NCI-H1694 (cell line): ENCODE measurements around the gene XPR1.
"Not testable (repeated sequence)": the region's sequence is repeated elsewhere in the genome, so short reads cannot be mapped to it uniquely, and the experiment has no call there.

Experiments used
- DNase-seq: peaks from one replicate; lab custom pipeline; 2025; lab: John Stamatoyannopoulos, UW

Gene XPR1

DNA sequence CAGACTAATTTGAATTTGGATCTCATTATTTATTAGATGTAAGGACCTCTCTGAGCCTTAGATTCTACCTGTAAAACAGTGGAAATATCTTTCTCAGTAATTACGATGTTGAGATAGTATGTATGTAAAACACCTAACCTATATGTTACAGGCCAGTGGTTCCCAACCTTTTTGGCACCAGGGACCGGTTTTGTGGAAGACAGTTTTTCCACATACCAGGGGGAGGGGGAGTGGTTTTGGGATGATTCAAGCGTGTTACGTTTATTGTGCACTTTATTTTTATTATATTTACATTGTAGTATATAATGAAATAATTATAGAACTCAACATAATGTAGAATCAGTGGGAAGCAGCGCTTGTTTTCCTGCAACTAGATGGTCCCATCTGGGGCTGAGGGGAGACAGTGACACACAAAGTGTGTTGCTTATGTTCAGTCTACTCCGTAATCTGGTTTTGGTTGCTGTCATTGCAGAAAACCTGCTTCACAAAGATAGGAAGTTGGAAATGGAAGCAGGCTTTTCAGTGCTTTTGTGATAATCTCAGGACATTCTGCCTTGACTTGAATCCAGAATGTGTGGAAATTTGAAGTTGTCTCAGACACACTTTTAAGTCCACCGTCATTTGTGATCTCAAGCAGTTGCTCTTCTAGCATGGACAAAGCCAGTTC, 12.8 kb downstream of the XPR1 start:
- DNase-seq: no peak

GRCh38 chr1:180645261-180645660, 13.4 kb downstream of the XPR1 start:
- not testable (repeated sequence) for DNase-seq

GRCh38 chr1:180646093-180646492, 14.3 kb downstream of the XPR1 start:
- DNase-seq: no peak

DNA sequence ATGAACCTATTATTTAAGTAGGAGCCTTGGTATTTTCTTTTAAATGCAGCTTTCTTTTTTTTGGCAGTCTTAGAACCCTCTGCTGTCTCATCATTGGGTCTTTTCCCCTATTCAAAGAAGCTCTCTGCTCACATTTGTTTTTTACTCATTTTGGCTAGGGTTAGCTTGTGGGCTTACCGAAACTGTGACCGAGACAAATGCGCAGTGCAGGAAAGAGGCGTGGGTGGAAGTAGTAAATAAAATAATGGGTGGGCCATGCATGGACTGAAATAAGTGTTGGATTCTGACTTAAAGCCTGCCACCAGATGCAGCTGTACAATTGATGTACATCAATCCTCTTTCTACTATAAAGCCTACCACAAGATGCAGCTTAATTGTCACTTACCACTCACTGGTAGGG, 14.7 kb downstream of the XPR1 start:
- DNase-seq: no peak

DNA sequence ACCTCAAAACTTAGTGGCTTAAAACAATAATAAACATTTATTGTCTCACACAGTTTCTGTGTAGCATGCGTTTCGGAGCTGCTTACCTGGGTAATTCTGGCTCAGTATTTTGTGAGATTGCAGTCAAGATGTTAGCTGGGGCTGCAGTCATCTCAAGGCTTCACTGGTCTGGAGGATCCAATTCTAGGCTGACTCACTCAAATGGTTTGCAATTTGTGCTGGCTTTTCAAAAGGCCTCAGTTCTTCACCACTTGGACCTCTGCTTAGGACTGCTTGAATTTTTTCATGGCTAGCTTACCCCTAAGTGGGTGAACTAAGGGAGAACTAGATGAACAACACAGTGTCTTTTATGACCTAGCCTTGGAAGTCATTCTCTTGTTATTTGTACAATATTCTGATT, 21.0 kb downstream of the XPR1 start:
- DNase-seq: no peak

GRCh38 chr1:180662709-180663108, 30.9 kb downstream of the XPR1 start:
- DNase-seq: no peak

DNA sequence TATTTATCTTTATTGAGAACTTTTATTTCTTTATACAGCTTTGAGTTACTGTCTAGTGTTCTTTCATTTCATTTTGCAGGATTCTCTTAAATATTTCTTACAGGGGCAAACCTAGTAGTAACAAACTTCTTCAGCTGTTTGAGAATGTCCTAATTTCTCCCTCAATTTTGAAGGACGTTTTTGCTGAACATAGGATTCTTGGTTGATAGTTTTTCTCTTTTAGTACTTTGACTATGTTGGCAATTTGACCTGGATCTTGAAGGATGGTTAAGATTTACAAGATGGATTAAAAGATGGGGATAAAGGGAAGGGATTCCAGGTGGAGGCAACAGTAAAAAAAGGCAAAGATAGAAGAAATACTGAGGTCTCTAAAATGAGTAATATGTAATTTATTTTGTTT, 38.9 kb downstream of the XPR1 start:
- no peak for DNase-seq

DNA sequence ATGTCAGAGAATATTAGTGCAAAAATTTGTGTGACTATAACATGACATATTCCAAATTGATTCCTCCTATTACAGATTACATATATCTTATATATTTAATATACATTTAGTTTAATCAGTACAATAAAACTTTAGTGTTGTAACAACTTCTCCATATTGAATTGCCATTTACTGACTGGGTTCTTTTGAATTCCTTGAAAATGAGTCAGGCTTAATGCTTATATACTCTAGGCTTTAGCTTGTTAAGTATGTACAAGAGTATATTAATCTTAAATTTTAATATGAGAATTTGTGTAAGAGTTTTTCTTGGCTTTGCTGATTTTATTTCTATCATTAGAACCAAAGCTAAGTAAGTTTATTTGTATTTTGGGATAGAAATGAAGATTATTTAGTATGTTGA, 40.3 kb downstream of the XPR1 start:
- DNase-seq: no peak

GRCh38 chr1:180672505-180672904, 40.7 kb downstream of the XPR1 start:
- DNase-seq: no peak

- no peak for DNase-seq
Measured at GRCh38 chr1:180674603-180675530, 43.0 kb downstream of the XPR1 start.

DNA sequence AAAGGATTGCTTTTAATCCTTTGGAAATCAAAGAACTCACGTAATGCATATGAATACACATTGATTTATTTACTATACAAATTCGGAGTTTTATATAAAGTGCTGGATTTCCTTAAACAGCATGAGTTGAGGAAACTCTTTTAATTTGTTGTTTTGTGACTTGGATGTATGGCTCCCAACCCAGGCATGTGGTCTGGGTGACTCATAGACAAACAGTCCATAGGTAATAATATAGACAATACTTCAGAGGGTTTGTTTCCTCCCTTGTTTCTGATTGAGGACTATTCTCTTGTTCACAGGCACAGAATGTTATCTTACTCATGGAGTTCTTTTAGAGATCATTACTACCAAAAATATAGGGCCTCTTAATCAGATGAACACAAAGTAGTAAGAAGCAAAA, 43.8 kb downstream of the XPR1 start:
- DNase-seq: no peak

DNA sequence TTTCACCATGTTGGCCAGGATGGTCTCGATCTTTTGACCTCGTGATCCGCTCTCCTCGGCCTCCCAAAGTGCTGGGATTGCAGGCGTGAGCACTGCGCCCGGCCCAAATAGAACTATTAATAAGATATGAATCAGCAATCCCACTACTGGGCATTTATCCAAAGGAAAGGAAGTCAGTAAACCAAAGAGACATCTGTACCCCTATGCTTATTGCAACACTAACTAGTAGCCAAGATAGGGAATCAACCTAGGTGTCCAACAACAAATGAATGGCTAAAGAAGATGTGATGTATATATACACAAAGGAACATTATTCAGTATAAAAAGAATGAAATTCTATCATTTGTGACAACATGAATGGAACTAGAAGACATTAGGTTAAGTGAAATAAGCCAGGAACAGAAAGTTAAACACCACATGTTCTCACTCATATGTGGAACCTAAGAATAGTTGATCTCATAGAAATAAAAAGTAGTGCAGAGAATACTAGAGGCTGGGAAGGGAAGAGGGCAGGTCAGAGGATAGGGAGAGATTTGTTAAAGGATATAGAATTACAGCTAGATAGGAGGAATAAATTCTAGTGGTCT, 48.8 kb downstream of the XPR1 start:
- DNase-seq: peak; percentile 1

GRCh38 chr1:180683117-180683516, 51.3 kb downstream of the XPR1 start:
- DNase-seq: not testable (repeated sequence)

DNA sequence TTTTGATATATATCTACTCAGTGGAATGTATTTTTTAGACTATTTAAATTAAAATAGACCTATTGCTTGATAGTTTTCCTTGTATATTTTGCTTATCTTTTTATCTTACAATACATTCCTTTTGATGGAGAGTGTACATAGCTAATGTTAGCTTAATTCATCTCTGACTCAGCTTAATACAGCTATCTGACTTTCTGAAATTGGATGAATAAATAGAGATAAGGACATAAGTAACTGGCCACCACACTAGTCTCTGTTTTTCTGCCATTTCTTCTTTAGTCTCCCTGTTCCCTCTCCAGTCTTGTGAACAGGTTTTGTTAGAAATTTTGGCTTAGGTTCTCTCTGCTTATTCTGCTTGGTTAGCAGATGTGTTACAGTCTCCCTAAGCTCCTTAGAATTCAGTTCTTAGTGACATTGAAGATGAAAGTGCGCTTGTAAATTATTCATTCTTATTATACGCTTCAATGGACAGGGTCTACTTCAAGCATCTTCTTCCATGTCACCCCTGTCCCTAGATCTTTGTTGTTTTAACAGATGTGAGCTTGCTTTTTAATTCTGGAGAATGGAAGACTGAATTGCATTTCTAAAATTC, 59.6 kb downstream of the XPR1 start:
- DNase-seq: no peak

GRCh38 chr1:180693564-180694244, 61.9 kb downstream of the XPR1 start:
- no peak for DNase-seq

DNA sequence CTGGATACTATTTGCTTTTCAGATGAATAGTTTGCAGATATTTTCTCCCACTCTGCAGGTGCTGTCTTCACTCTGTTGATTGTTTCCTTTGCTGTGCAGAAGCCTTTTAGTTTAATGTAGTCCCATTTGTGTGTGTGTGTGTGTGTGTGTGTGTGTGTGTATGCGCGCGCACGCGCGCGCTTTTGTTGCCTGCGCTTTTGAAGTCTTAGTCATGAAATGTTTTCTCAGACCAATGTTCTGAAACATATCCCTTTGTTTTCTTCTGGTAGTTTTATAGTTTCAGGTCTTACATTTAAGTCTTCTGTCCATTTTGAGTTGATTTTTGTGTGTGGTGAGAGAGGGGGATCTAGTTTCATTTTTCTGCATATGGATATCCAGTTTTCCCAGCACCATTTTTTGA, 63.5 kb downstream of the XPR1 start:
- DNase-seq: no peak

DNA sequence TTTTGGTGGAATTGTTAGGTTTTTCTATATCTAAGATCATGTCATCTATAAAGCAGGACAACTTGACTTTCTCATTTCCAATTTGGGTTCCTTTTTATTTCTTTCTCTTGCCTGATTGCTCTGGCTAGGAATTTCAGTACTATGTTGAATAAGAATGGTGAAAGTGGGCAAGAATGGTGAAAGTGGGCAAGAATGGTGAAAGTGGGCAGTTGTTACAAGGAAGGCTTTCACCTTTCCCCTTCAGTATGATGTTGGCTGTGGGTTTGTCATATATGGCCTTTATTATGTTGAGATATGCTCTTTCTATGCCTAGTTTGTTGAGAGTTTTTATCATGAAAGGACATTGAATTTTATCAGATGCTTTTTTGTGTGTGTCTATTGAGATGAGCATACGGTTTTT, 64.5 kb downstream of the XPR1 start:
- no peak for DNase-seq

GRCh38 chr1:180698580-180698979, 66.8 kb downstream of the XPR1 start:
- DNase-seq: no peak

- DNase-seq: not testable (repeated sequence)
Measured at GRCh38 chr1:180702376-180702775, 70.6 kb downstream of the XPR1 start.

GRCh38 chr1:180710746-180711145, 78.9 kb downstream of the XPR1 start:
- not testable (repeated sequence) for DNase-seq

GRCh38 chr1:180711260-180711659, 79.4 kb downstream of the XPR1 start:
- not testable (repeated sequence) for DNase-seq

GRCh38 chr1:180720753-180721152, 88.9 kb downstream of the XPR1 start:
- DNase-seq: no peak
